LNCaP clone FGC (cell line): Measurements from ENCODE around the gene HOXD11.

ENCODE experiments used
- DNase-seq: peaks from one replicate; pipeline ENCODE4 v3.0.0-alpha.2; 2011; ENCODE audit warnings: low read depth
- H3K4me3 ChIP-seq: 2 replicates; pipeline ENCODE4 v1.5.1; 2011; ENCODE audit warnings: mild to moderate bottlenecking, low read depth, low read length, control low read depth
- CTCF ChIP-seq: IDR thresholded peaks from 2 replicates; pipeline ENCODE4 v1.5.1; 2012; ENCODE audit warnings: mild to moderate bottlenecking; ENCODE audit not compliant: control insufficient read depth, insufficient read depth; ENCODE audit errors: extremely low read depth

HOXD11 gene

GRCh38 chr2:176134035-176134434 is 27.0 kb downstream of the HOXD11 start:
- no peak overlapping the region for H3K4me3 ChIP-seq
- DNase-seq = no peak
- TF ChIP-seq CTCF = no peak

DNA sequence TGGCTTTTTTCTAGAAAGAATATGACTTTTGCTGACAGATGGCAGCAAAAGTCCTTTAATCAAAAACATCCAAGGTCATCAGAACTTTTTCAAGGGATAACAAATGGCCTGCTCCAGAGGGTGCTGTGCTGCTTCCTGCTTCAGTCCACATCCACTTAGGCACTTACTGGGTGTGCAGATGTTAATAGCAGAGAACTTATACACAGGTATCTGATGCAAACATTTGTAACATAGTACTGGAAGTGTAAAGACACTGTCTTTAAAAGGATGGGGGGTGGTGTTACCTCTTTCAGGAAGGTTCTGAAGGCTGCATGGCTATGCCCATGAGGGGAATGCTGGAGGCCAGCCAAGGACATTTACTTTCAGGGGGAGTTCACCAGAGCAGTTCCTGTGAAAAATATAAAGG is 28.0 kb downstream of the HOXD11 start:
- 0 out of 2 replicates have a peak, but pooled peaks have one; percentile 11 for TF ChIP-seq CTCF
- H3K4me3 ChIP-seq = no peak overlapping the region
- no peak for DNase-seq

GRCh38 chr2:176136374-176137251 is 29.5 kb downstream of the HOXD11 start:
- no peak for DNase-seq
- H3K4me3 ChIP-seq = 0 out of 2 replicates have a peak overlapping the region, but pooled peaks have one; percentile 9
- TF ChIP-seq CTCF = no peak

GRCh38 chr2:176137252-176137580 is 30.1 kb downstream of the HOXD11 start:
- TF ChIP-seq CTCF = no peak
- no peak overlapping the region for H3K4me3 ChIP-seq
- DNase-seq = no peak

DNA sequence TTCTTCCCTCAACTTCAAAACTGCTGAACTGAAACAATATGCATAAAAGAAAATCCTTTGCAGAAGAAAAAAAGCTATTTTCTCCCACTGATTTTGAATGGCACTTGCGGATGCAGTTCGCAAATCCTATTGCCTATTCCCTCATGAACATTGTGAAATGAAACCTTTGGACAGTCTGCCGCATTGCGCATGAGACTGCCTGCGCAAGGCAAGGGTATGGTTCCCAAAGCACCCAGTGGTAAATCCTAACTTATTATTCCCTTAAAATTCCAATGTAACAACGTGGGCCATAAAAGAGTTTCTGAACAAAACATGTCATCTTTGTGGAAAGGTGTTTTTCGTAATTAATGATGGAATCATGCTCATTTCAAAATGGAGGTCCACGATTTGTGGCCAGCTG is 30.8 kb downstream of the HOXD11 start:
- no peak for DNase-seq
- H3K4me3 ChIP-seq = no peak overlapping the region
- TF ChIP-seq CTCF = no peak

GRCh38 chr2:176138526-176138922 is 31.4 kb downstream of the HOXD11 start:
- no peak for DNase-seq
- H3K4me3 ChIP-seq = no peak overlapping the region
- no peak for TF ChIP-seq CTCF
